OCI-LY3 (cell line): Measurements from ENCODE around the gene PRKCQ.

Experiments
- CTCF ChIP-seq: fragments of 200-600, 300-600 bp; sonication (generic); IDR thresholded peaks from 2 replicates; pipeline ENCODE4 v1.5.1; 2014; ENCODE audit warnings: antibody characterized with exemption, low read length, low read depth
- EZH2phosphoT487 ChIP-seq: fragments of 200-600 bp; shearing (Covaris generic); IDR thresholded peaks from 2 replicates; pipeline ENCODE4 v1.6.1; 2018; ENCODE audit warnings: antibody characterized with exemption, mixed run types, low read depth

- no peak for TF ChIP-seq CTCF
- TF ChIP-seq EZH2phosphoT487: no peak
Observed at GRCh38 chr10:6565588-6565987, 14.5 kb downstream of the PRKCQ start.
